HCT116 (cell line): Measurements from ENCODE around the gene HOTAIR. TPM values are rescaled to one million over a fixed set of nuclear protein-coding genes. Genes with fewer than 3 reads are reported as not detected.
A peak's percentile ranks its signal among the peaks of the same experiment; 100 is the strongest.

Experiments used
- ATAC-seq: fragments of 200-7000 bp; cut with Tn5 transposase; 2 replicates; pipeline ENCODE4 v1.9.1; 2020; ENCODE audit warnings: mild to moderate bottlenecking, moderate library complexity
- BruUV-seq: library from RNA; stranded (reverse); fragments of 400-500 nt; replicated peaks from 2 replicates; lab custom pipeline; 2021; lab: Mats Ljungman, UMichigan
- CTCF ChIA-PET: fragments of 300-600 bp; sonication (Branson Sonifier 250); formaldehyde crosslinking; loops from one replicate; lab custom pipeline; 2021; ENCODE audit warnings: antibody characterized with exemption; lab: Charles Lee
- POLR2A ChIA-PET: fragments of 300-600, 350-600 bp; sonication (Branson Sonifier 250); formaldehyde crosslinking; loops from one replicate; lab custom pipeline; 2021; ENCODE audit warnings: antibody characterized with exemption; lab: Charles Lee
- RAD21 ChIA-PET, 2 experiments: fragments of 300-600 bp; sonication (Branson Sonifier 250); formaldehyde crosslinking; loops; one replicate each; lab custom pipeline; 2023; ENCODE audit warnings: low total read pairs in 2 of 2; ENCODE audit not compliant: uncharacterized antibody in 2 of 2, unreplicated experiment in 2 of 2, low non-redundant PET in 1 of 2; lab: Charles Lee
- DNase-seq: peaks from one replicate; pipeline ENCODE4 v3.0.0-alpha.2; 2010; ENCODE audit warnings: low read depth, low spot score
- H2AFZ ChIP-seq: fragments of 200-600 bp; shearing (Covaris generic), sonication (generic); 2 replicates; pipeline ENCODE4 v1.6.1; 2017; ENCODE audit warnings: low read depth, mixed run types, mixed read lengths, antibody characterized with exemption, low read length; ENCODE audit not compliant: poor library complexity, severe bottlenecking
- H3K27ac ChIP-seq: 2 replicates; pipeline ENCODE4 v1.5.1; 2012; ENCODE audit warnings: low read depth, low read length
- H3K27me3 ChIP-seq: fragments of 200-600 bp; sonication (generic); 2 replicates; pipeline ENCODE4 v1.6.1; 2016; ENCODE audit warnings: mixed run types, low read length, mixed read lengths; ENCODE audit not compliant: insufficient read depth
- H3K36me3 ChIP-seq, 2 experiments: fragments of 200-500 bp in 1 of 2; fragments of 200-600 bp in 1 of 2; sonication (Bioruptor generic) in 1 of 2; sonication (generic) in 1 of 2; 2 replicates each; pipeline versions ENCODE4 v1.5.1 to v1.6.1; 2014 to 2016; ENCODE audit warnings: low read length in 2 of 2, inconsistent platforms in 1 of 2, mixed read lengths in 1 of 2, mixed run types in 1 of 2; ENCODE audit not compliant: insufficient read depth in 2 of 2, control insufficient read depth in 1 of 2
- H3K4me1 ChIP-seq, 2 experiments: fragments of 200-600 bp in 1 of 2; sonication (generic) in 1 of 2; 2 replicates each; pipeline versions ENCODE4 v1.5.1 to v1.6.1; 2012 to 2017; ENCODE audit warnings: low read length in 2 of 2, inconsistent platforms in 1 of 2, mild to moderate bottlenecking in 1 of 2, mixed read lengths in 1 of 2, mixed run types in 1 of 2, moderate library complexity in 1 of 2; ENCODE audit not compliant: insufficient read depth in 2 of 2, control insufficient read depth in 1 of 2
- H3K4me2 ChIP-seq: fragments of 200-600 bp; sonication (generic); 2 replicates; pipeline ENCODE4 v1.6.1; 2017; ENCODE audit warnings: mixed run types, low read length, mixed read lengths
- H3K4me3 ChIP-seq, 2 experiments: fragments of 200-600 bp in 1 of 2; sonication (generic) in 1 of 2; replicated peaks in 1 of 2; 2 replicates each; pipeline ENCODE4 v1.5.1; 2011 to 2016; ENCODE audit warnings: low read length in 2 of 2, control low read depth in 1 of 2, low read depth in 1 of 2, mild to moderate bottlenecking in 1 of 2, mixed read lengths in 1 of 2, mixed run types in 1 of 2
- H3K79me2 ChIP-seq: fragments of 200-600 bp; sonication (generic); 2 replicates; pipeline ENCODE4 v1.6.1; 2017; ENCODE audit warnings: mild to moderate bottlenecking, mixed run types, low read length, moderate library complexity, mixed read lengths; ENCODE audit not compliant: insufficient read depth
- H3K9ac ChIP-seq: fragments of 200-600 bp; sonication (generic); 2 replicates; pipeline ENCODE4 v1.6.1; 2016; ENCODE audit warnings: low read length, mixed read lengths
- H3K9me2 ChIP-seq: fragments of 200-600 bp; sonication (generic), shearing (Covaris generic); 2 replicates; pipeline ENCODE4 v1.6.1; 2017; ENCODE audit warnings: mixed run types, mild to moderate bottlenecking, moderate library complexity; ENCODE audit not compliant: insufficient read depth
- H3K9me3 ChIP-seq, 2 experiments: fragments of 200-500 bp in 1 of 2; fragments of 200-600 bp in 1 of 2; sonication (Bioruptor generic) in 1 of 2; sonication (generic) in 1 of 2; 2 replicates each; pipeline ENCODE4 v1.6.1; 2014 to 2017; ENCODE audit warnings: low read length in 2 of 2, mixed read lengths in 2 of 2, inconsistent platforms in 1 of 2, low read depth in 1 of 2, mild to moderate bottlenecking in 1 of 2, mixed run types in 1 of 2, moderate library complexity in 1 of 2; ENCODE audit not compliant: control insufficient read depth in 1 of 2, insufficient read depth in 1 of 2
- H4K20me1 ChIP-seq: fragments of 200-600 bp; sonication (generic), shearing (Covaris generic); 2 replicates; pipeline ENCODE4 v1.6.1; 2017; ENCODE audit warnings: mixed run types, mild to moderate bottlenecking, moderate library complexity; ENCODE audit not compliant: insufficient read depth
- CBX3 ChIP-seq: IDR thresholded peaks from 2 replicates; pipeline ENCODE4 v1.6.1; 2012; ENCODE audit warnings: low read depth
- EZH2phosphoT487 ChIP-seq: fragments of 200-600 bp; IDR thresholded peaks from 2 replicates; pipeline ENCODE4 v1.6.1; 2018; ENCODE audit warnings: antibody characterized with exemption, borderline replicate concordance
- POLR2A ChIP-seq: IDR thresholded peaks from 2 replicates; pipeline ENCODE4 v1.7.0; 2011; ENCODE audit warnings: borderline replicate concordance; ENCODE audit not compliant: insufficient read depth, insufficient read length; ENCODE audit errors: extremely low read depth
- POLR2AphosphoS5 ChIP-seq: IDR thresholded peaks from 2 replicates; pipeline ENCODE4 v1.6.1; 2011; ENCODE audit warnings: mild to moderate bottlenecking, low read depth, low read length, moderate library complexity
- SIN3A ChIP-seq: IDR thresholded peaks from 2 replicates; pipeline ENCODE4 v1.6.1; 2012; ENCODE audit warnings: low read depth
- SRF ChIP-seq: IDR thresholded peaks from 2 replicates; pipeline ENCODE4 v1.6.1; 2012; ENCODE audit warnings: low read depth
- ZBTB33 ChIP-seq: IDR thresholded peaks from 2 replicates; pipeline ENCODE4 v1.6.1; 2011; ENCODE audit warnings: mild to moderate bottlenecking, low read length, moderate library complexity; ENCODE audit not compliant: insufficient replicate concordance; ENCODE audit errors: extremely low read depth
- ZNF274 ChIP-seq: fragments of 200-500 bp; sonication (Bioruptor generic); IDR thresholded peaks from 2 replicates; pipeline ENCODE4 v1.6.1; 2014; ENCODE audit warnings: mild to moderate bottlenecking, low read depth, low read length, inconsistent platforms
- intact Hi-C: fragments of 100-400 bp; cut with micrococcal nuclease; formaldehyde crosslinking; loops from 2 replicates; pipeline ENCODE4 v1.10.0; 2022
- total RNA-seq: library from RNA; stranded (reverse); gene quantifications from one replicate; pipeline ENCODE4 v1.2.1, GENCODE V29; 2021; ENCODE audit not compliant: unreplicated experiment

Gene HOTAIR
- total RNA-seq, 1 experiment from 2014 or later, result 0.25 TPM

DNA sequence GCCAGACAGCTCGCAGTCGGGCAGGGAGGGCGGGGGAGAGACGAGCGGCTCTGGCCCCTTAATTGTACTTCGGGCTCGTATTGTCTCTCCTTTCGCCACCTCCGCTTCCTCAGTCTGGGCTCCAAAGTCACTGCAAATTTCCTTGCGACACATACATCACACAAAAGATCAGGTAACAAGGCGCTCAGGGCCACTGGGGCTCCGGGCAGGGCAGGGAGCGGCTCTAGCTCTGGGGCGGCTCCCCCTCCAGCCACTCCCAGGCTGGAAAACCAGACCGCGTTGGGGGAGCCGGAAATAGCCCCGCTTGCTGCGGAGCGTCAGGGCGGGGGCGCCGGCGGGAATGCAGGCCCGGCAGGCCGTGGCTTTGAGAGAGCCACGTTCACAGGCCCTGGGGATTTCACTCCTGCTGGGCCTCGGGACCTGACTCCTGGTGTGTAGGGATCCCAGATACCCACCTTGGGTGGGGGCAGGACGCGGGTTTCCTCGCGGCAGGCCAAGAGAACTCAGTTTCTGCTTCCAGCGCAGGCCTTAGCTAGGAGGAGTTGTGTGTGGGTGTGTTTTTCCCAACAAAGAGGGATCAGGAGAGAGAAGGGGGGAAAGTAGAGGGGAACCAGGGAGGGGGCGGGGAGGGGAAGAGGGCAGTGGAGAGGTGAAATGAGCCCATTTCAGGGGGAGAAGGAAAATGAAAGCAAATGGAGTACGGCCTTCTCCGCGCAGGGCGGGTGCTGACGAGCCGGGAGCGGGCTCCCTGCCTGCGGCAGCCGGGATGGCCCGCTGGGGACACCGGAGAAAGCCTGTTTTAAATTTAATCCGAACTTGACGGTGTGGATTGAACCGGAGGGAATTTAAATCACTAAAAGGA is 20.9 kb upstream of the HOTAIR start (continued):
- TF ChIP-seq SIN3A (no peak), POLR2A (peak; percentile 61), CBX3 (no peak), EZH2phosphoT487 (no peak), POLR2AphosphoS5 (peak; percentile 79)
- TF ChIP-seq, all 23 proteins: peak for 5

DNA sequence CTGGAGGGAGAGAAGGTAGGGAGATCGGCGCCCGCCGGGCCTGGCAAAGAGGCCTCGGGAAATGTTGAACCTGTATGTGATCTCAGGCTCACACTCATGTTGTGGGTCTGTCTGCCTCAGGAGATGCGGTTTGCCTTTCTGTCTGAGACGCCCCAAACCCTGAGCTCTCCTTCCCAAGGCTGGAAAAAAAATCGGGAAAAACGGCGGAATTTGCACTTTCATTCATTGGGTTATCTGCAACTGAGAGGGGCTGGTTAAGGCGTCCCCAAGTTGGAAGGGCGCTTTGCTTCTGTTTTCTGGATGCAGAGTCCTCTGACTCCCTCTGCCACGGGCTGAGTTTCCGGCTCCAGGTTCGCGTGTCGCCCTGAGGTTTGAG is 20.2 kb upstream of the HOTAIR start:
- Histone ChIP-seq H3K9me2 (no peaks in the 10 kb centered on the region), H4K20me1 (no peaks in the 10 kb centered on the region), H3K79me2 (peaks cover 36% of the 10 kb centered on the region), H3K9me3 (no peaks in the 10 kb centered on the region), H3K27ac (peak overlapping the region; percentile 81), H2AFZ (peak overlapping the region; percentile 88), H3K4me1 (peaks cover 17 to 33% of the 10 kb centered on the region in 2 experiments; a peak in 3 of 4 replicates), H3K27me3 (no peaks in the 10 kb centered on the region), H3K4me3 (peak overlapping the region; percentile 78 to 85), H3K9ac (peak overlapping the region; percentile 97), H3K36me3 (no peaks in the 10 kb centered on the region), H3K4me2 (peak overlapping the region; percentile 94)
- ChIA-PET POLR2A (interaction anchor here (0.6 to 1.3 kb wide), 4 partner anchors 9 to 216 kb away, joined by 3 read pairs; partner anchors contain the start of gene HOXC10), CTCF (interaction anchor here (0.9 to 2.1 kb wide), 6 partner anchors 10 to 249 kb away, joined by 3 to 15 read pairs (median 3); partner anchors contain the start of genes HOXC10 and HOXC5), RAD21 (interaction anchor here (0.6 kb wide), 2 partner anchors 8 to 33 kb away, joined by 3 read pairs; no protein-coding TSS in a partner anchor)
- BruUV-seq, result TSS peak; percentile 66
- TF ChIP-seq SIN3A (no peak), SRF (no peak), ZNF274 (no peak), ZBTB33 (no peak), POLR2A (no peak)
- intact Hi-C loops, result no loop called here
- ATAC-seq (no peak; the same call in 1 of the 2 replicates), DNase-seq (no peak)
